ENCODE measurements around the gene RPS6KA6. TPM values are rescaled to one million over a fixed set of nuclear protein-coding genes. Genes with fewer than 3 reads are reported as not detected.

The RPS6KA6 gene
- total and polyA plus RNA-seq, 10 of the 15 experiments (the other 5 are each of a cell fraction or from before 2014, with no cell fraction given), result 0.29 to 2.8 (median 1.4) TPM; not detected in 1

DNA sequence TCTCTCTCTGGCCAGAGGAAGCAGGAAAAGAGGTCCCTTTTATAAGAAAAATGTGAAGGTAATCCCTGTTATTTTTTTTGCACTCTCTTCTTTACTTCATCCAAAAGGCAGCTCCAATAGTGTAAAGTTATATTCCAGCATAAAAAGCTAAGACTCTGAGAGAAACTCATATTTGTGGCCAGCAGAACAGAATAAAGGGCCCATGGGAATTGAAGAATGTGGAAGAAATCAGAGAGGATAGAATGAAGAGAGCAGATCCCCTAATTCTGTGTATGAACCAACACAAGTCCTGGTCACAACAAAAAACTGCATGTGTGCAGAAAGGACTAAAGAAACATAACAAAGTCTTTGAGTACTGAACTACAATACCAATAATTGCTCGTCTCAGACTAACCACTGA, 22.3 kb downstream of the RPS6KA6 start:
- Histone ChIP-seq H3K9ac (ENCODE audit: control insufficient read depth, insufficient read depth, low read length) (no peak overlapping the region), H4K20me1 (ENCODE audit: control insufficient read depth, insufficient read depth) (no peaks in the 10 kb centered on the region), H3K79me2 (ENCODE audit: control insufficient read depth, insufficient read depth, low read length) (no peaks in the 10 kb centered on the region), H3K4me3 (no peak overlapping the region), H2AFZ (ENCODE audit: control insufficient read depth, low read depth, low read length) (no peak overlapping the region), H3K9me3 (replicated peaks; ENCODE audit: control insufficient read depth, insufficient read depth, low read length) (no peaks in the 10 kb centered on the region), H3K36me3 (ENCODE audit: control insufficient read depth in 2 of 2, insufficient read depth in 2 of 2, low read length in 1 of 2) (no peaks in the 10 kb centered on the region), H3K27me3 (replicated peaks in 1 of 2; ENCODE audit: control insufficient read depth in 2 of 2, insufficient read depth in 2 of 2, low read length in 1 of 2) (no peaks in the 10 kb centered on the region), H3K4me1 (ENCODE audit: control insufficient read depth, insufficient read depth, low read length) (no peaks in the 10 kb centered on the region), H3K27ac (ENCODE audit: control insufficient read depth, insufficient read depth) (no peak overlapping the region), H3K4me2 (ENCODE audit: control insufficient read depth, insufficient read depth) (no peak overlapping the region)
- ChIA-PET CTCF (interaction anchor here (1.1 kb wide), 1 partner anchor 16 kb away, joined by 3 read pairs; no protein-coding TSS in a partner anchor), SMC1A (ENCODE audit: uncharacterized antibody, unreplicated experiment) (no interaction called here), POLR2A (no interaction called here), RAD21 (ENCODE audit: unreplicated experiment) (no interaction called here)
- no TSS peak for BruUV-seq (replicated peaks)
- in situ Hi-C loops (cut with MboI) (no loop called here), intact Hi-C loops (cut with micrococcal nuclease; ENCODE audit: unreplicated experiment) (no loop called here)
- TF ChIP-seq TCF3 (IDR thresholded peaks at IDR 0.05; ENCODE audit: borderline replicate concordance, insufficient read depth, low read depth, low read length), result no peak
- TF ChIP-seq, protein P1, sequence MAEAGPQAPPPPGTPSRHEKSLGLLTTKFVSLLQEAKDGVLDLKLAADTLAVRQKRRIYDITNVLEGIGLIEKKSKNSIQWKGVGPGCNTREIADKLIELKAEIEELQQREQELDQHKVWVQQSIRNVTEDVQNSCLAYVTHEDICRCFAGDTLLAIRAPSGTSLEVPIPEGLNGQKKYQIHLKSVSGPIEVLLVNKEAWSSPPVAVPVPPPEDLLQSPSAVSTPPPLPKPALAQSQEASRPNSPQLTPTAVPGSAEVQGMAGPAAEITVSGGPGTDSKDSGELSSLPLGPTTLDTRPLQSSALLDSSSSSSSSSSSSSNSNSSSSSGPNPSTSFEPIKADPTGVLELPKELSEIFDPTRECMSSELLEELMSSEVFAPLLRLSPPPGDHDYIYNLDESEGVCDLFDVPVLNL (IDR thresholded peaks at IDR 0.05; ENCODE audit: low read depth, low read length), result no peak
- TF ChIP-seq, protein P2, sequence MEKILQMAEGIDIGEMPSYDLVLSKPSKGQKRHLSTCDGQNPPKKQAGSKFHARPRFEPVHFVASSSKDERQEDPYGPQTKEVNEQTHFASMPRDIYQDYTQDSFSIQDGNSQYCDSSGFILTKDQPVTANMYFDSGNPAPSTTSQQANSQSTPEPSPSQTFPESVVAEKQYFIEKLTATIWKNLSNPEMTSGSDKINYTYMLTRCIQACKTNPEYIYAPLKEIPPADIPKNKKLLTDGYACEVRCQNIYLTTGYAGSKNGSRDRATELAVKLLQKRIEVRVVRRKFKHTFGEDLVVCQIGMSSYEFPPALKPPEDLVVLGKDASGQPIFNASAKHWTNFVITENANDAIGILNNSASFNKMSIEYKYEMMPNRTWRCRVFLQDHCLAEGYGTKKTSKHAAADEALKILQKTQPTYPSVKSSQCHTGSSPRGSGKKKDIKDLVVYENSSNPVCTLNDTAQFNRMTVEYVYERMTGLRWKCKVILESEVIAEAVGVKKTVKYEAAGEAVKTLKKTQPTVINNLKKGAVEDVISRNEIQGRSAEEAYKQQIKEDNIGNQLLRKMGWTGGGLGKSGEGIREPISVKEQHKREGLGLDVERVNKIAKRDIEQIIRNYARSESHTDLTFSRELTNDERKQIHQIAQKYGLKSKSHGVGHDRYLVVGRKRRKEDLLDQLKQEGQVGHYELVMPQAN (conservative IDR thresholded peaks at IDR 0.05), result no peak
- TF ChIP-seq HDAC2 (IDR thresholded peaks at IDR 0.05), result no peak
- TF ChIP-seq, protein P3, sequence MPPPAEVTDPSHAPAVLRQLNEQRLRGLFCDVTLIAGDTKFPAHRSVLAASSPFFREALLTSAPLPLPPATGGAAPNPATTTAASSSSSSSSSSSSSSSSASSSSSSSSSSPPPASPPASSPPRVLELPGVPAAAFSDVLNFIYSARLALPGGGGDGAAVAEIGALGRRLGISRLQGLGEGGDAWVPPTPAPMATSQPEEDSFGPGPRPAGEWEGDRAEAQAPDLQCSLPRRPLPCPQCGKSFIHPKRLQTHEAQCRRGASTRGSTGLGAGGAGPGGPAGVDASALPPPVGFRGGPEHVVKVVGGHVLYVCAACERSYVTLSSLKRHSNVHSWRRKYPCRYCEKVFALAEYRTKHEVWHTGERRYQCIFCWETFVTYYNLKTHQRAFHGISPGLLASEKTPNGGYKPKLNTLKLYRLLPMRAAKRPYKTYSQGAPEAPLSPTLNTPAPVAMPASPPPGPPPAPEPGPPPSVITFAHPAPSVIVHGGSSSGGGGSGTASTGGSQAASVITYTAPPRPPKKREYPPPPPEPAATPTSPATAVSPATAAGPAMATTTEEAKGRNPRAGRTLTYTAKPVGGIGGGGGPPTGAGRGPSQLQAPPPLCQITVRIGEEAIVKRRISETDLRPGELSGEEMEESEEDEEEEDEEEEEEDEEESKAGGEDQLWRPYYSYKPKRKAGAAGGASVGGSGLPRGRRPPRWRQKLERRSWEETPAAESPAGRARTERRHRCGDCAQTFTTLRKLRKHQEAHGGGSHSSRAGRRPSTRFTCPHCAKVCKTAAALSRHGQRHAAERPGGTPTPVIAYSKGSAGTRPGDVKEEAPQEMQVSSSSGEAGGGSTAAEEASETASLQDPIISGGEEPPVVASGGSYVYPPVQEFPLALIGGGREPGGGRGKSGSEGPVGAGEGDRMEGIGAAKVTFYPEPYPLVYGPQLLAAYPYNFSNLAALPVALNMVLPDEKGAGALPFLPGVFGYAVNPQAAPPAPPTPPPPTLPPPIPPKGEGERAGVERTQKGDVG (CRISPR knock-in tag; IDR thresholded peaks at IDR 0.05), result no peak
- TF ChIP-seq, protein P4, sequence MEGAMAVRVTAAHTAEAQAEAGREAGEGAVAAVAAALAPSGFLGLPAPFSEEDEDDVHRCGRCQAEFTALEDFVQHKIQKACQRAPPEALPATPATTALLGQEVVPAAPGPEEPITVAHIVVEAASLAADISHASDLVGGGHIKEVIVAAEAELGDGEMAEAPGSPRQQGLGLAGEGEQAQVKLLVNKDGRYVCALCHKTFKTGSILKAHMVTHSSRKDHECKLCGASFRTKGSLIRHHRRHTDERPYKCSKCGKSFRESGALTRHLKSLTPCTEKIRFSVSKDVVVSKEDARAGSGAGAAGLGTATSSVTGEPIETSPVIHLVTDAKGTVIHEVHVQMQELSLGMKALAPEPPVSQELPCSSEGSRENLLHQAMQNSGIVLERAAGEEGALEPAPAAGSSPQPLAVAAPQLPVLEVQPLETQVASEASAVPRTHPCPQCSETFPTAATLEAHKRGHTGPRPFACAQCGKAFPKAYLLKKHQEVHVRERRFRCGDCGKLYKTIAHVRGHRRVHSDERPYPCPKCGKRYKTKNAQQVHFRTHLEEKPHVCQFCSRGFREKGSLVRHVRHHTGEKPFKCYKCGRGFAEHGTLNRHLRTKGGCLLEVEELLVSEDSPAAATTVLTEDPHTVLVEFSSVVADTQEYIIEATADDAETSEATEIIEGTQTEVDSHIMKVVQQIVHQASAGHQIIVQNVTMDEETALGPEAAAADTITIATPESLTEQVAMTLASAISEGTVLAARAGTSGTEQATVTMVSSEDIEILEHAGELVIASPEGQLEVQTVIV (IDR thresholded peaks at IDR 0.05; ENCODE audit: borderline replicate concordance, partially characterized antibody), result no peak
- no peak for TF ChIP-seq STAT3 (IDR thresholded peaks at IDR 0.05; ENCODE audit: low read depth, low read length)
- TF ChIP-seq, protein P5, sequence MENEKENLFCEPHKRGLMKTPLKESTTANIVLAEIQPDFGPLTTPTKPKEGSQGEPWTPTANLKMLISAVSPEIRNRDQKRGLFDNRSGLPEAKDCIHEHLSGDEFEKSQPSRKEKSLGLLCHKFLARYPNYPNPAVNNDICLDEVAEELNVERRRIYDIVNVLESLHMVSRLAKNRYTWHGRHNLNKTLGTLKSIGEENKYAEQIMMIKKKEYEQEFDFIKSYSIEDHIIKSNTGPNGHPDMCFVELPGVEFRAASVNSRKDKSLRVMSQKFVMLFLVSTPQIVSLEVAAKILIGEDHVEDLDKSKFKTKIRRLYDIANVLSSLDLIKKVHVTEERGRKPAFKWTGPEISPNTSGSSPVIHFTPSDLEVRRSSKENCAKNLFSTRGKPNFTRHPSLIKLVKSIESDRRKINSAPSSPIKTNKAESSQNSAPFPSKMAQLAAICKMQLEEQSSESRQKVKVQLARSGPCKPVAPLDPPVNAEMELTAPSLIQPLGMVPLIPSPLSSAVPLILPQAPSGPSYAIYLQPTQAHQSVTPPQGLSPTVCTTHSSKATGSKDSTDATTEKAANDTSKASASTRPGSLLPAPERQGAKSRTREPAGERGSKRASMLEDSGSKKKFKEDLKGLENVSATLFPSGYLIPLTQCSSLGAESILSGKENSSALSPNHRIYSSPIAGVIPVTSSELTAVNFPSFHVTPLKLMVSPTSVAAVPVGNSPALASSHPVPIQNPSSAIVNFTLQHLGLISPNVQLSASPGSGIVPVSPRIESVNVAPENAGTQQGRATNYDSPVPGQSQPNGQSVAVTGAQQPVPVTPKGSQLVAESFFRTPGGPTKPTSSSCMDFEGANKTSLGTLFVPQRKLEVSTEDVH (IDR thresholded peaks at IDR 0.05; ENCODE audit: low read depth, partially characterized antibody), result no peak
- TF ChIP-seq BACH1 (IDR thresholded peaks at IDR 0.05; ENCODE audit: borderline replicate concordance), result no peak
- no peak for TF ChIP-seq RB1 (IDR thresholded peaks at IDR 0.05; ENCODE audit: borderline replicate concordance)
- TF ChIP-seq TCF12 (IDR thresholded peaks at IDR 0.05; ENCODE audit: low read depth, low read length), result no peak
- ATAC-seq, result no peak
- 0% methylated on average over 1 of the region's 1 CpG for WGBS (ENCODE audit: insufficient coverage, insufficient replicate concordance, low lambda C conversion rate, missing lambda C conversion rate)
- DNase-seq (ENCODE audit: low read depth, low spot score), result no peak
- FAIRE-seq, result no peak

Data from GM12878 (cell line).